ENCODE results near the gene ESF1.

Gene ESF1

DNA sequence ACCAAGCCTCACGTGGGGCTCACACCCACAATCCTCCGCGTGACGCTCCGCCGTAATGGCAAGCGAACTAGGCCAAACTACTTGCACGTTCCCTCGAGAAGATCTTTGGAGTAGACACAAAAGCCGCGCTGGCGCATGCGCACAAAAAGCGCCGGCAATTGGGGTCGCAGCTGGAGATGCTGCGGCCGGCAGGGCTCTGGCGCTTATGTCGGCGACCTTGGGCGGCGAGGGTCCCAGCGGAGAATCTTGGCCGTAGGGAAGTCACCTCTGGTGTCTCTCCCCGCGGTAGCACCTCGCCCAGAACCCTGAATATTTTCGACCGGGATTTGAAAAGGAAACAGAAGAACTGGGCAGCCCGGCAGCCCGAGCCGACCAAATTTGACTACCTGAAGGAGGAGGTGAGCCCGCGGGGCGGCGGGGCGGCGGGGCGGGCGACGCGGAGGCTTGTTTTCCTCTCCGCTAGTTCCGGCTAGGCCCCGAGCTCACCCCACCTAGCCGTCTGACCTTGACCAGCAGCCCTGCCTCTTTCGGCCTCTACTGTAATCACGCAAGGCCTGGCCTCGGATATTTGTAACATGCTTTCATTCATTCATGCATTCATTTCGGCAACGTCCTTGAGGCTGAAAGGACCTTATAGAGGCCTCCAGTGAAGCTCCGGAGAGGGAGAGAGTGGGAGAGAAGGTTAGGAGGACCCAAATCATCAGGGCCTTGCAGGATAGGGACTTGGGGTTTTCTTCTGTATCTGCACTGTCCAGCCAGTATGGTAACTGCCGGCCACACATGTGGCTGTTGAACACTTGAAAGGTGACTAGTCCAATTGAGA, at the start of gene ESF1, which contains the start of gene NDUFAF5:
Gene ESF1 (minus strand): TSS at position 27 of the 823 bp plus-strand sequence. CDS start 1,779 bp downstream, outside the sequence.
Gene NDUFAF5 (plus strand): TSS at position 136 of the 823 bp plus-strand sequence. CDS start 41 bp downstream, at position 177.
- peak; percentile 86 for DNase-seq

- no peak for DNase-seq
Observed at GRCh38 chr20:13831476-13831875, 46.8 kb upstream of the ESF1 start.

DNA sequence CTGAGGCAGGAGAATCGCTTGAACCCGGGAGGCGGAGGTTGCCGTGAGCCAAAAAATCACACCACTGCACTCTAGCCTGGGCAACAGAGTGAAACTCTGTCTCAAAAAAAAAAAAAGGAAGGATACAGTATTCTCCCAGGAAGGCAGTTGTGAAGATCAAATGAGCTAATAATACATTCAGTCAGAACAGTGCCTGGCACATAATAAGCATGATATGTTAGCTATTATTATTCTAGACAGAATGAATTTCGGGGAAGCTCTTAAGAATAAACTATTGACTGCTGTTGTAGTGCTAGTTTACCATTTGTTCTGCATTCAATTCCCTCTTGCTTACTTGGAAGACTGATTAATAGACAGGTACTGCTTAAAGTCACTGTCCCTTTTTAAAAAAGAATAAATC, 40.7 kb upstream of the ESF1 start:
- no peak for DNase-seq

DNA sequence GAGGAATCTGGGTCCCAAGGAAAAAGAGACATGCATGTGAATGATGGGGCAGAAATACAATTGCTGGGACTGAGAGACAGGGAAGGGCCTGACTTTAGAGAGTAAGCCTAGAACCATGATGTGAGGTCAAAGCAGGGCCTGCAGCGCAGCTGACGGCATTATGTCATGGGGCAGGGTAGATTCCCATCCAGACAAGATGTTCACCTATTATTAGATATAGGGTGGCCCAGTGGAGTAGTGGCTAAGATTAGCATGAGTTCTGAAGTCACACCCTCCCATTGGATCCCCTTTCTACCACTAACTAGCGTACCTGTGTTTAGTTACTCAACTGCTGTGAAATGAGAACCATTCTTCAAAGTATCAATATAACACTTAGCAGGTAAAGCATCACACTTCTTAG, 39.7 kb upstream of the ESF1 start:
- no peak for DNase-seq

DNA sequence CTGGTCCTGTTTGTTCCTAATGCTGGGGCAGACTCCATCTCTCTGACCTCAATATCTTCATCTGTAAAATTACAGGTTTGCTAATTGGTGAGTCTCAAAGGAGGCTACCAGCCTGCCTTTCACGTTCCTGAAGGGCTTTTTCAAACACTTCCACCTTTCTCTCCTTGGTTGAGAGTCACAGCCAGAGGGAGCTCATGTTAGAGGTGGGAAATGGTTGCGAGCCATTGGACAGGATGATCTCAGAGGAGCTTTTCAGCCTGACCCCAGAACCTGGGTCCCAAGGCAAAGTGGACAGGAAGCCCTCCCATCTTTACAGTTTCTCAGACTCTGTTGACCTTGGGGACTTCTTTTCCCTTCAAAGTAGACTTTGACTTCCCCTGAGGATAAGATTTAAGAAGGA, 37.7 kb upstream of the ESF1 start:
- no peak for DNase-seq

- no peak for DNase-seq
Observed at GRCh38 chr20:13821876-13822275, 37.2 kb upstream of the ESF1 start.

DNA sequence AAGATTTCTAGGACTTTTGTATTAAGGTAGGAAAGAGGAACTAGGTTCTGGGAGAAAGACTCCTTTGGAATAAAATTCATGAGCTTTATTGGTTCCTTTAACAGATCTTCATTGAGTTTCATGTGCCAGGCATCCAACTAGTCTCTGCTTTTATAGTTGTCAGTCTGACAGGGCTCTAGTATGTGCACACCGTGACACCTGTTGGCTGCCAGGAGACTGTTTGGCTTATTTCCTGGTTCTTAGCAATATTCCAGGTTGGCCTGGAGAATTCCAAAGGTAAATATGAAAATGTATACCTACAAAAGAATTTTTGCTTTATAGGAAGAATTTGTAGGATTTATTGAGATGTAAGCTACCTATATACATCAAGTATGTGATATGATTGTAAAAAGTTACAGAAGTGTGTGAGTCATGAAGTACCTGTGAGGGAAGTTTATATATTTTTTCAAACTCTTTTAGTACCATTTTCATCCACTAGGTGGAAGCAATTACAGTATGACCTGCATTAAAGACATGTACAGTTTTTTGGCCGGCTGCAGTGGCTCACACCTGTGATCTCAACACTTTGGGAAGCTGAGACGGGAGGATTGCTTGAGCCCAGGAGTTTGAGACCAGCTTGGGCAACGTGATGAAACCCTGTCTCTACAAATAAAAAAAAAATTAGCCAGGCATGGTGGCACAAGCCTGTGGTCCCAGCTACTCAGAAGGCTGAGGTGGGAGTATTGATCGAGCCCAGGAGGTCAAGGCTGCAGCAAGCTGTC, 35.3 kb upstream of the ESF1 start:
- DNase-seq, result no peak

GRCh38 chr20:13817342-13817741, 32.6 kb upstream of the ESF1 start:
- no peak for DNase-seq

GRCh38 chr20:13816757-13817156, 32.0 kb upstream of the ESF1 start:
- DNase-seq, result no peak

GRCh38 chr20:13814672-13815071, 30.0 kb upstream of the ESF1 start:
- no peak for DNase-seq

DNA sequence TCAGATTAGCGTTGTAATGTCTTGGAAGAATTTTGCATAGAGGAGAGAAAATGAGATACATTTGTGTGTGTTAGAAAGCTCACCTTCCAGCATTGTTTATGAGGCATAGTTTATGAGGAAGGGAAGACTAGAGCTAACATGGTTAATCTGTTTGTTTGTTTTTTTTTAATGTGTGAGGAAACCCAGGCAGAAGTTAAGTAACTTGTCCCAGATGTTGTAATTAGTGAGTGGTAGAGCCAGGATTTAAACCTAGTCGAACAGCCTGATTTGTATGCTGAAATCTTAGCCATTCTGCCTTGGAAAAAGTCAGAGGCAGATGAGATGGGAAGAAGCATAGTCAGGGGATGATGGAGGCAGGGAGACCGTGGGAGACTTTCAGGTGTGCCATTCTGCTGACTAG, 29.2 kb upstream of the ESF1 start:
- no peak for DNase-seq

GRCh38 chr20:13810446-13810845, 25.7 kb upstream of the ESF1 start:
- DNase-seq, result no peak

- DNase-seq, result no peak
Observed at GRCh38 chr20:13809855-13810254, 25.1 kb upstream of the ESF1 start.

DNA sequence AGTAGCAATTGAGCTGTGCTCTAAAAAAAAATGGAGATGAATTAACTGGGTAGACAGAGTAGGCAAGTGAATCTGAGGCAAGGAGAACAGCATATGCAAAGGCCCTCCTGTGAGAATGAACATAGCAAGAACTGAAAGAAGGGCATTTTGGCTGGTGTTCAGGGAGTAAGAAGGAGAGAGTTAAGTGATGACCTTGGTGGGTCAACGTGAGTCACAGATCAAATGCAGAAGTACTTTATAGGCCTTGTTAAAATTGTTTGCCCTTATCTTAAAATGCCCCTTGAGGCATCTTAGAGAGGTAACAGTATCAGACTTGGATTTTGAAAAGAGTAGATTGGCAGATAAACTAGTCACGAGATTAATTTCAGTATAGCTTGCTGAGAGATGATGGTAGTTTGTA, 24.7 kb upstream of the ESF1 start:
- DNase-seq, result no peak

GRCh38 chr20:13800728-13801134, 16.0 kb upstream of the ESF1 start:
- peak; percentile 45 for DNase-seq

GRCh38 chr20:13799974-13800373, 15.3 kb upstream of the ESF1 start:
- DNase-seq, result no peak

DNA sequence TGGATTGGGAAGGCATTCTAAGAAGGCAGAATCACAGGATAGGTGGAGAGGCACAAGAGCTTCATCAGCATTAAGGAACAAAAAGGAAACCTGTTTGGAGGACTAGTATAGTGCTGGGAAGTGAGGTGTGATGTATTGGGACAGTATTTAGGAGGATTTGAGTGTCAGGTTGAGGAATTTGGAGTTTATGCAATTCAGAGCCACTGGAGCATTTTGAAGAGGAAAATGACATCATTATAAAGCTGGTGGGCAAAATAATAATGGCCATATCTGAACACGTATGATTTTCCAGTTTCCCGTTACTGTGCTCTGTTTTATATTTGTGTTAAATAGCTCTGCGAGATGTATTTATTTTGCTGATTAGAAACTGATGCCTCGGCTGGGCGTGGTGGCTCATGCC, 14.3 kb upstream of the ESF1 start:
- DNase-seq, result no peak

DNA sequence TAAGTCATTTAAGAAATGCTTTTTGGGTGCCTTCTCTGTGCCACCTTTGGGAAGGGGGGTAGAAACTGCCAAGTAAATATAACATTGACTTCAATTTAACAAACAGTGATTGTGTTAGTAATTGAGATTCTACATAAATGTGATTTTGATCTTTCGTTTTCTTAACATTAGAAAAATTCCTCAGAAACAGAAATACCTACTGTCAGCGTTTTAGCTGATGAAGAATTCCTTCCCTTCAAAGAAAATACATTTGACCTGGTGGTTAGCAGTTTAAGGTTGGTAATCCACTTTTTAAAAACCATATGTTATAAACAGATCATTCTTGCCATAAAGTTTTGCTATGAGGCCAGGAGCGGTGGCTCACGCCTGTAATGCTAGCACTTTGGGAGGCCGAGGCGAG, 9.9 kb upstream of the ESF1 start:
- no peak for DNase-seq

DNA sequence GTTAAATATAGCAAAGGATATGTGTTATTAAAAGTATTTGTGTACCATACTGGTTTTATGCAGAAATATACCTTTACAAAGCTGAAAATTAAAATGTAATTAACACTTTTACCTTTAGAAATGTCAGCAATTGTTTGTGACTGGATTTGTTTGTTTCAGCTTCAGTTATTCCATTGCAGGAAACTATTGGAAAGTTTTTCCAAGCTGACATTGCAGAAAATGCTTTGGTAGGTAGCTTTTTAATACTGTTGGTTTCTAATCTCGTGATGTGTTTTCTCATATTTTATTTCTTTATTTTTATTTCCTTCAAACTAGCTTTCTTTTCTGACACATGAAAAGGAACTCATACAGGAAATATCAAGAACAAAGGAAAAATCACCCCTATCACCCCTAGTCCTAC, 8.3 kb upstream of the ESF1 start:
- no peak for DNase-seq

- DNase-seq, result no peak
Observed at GRCh38 chr20:13791540-13792459, 7.1 kb upstream of the ESF1 start.

- no peak for DNase-seq
Observed at GRCh38 chr20:13790708-13791107, 6.0 kb upstream of the ESF1 start.

DNA sequence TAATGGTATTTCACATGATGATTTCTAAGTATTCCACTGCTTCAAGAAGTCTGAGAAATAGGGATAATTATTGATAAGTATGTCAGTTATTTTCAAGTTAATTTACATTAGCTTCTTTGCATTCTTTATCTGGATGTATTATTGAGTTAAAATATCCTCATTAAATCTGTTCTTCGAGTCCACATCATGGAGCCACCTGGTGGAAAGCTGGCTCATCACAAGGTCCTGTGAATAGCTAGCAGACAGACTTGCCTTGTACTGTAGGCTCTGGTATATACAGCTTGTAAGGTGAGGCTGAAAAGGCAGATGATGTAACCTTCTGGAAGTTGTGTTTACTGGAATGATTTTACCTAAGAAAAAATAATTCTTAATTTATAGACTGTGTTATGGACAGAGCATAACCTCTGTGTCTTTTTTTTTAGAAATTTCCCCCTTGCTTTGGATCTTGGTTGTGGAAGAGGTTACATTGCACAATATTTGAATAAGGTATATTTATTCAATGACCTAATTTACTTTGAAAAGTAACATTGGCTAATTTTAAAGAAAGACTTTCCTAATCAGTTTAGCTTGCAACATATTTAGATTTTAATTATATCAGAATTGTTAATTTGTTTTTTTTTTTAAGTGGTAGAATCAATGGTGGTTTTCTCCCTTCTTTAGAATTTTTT, 3.6 kb upstream of the ESF1 start:
- DNase-seq, result peak; percentile 41
